Measurements from ENCODE around the gene SEMA5A.

DNA sequence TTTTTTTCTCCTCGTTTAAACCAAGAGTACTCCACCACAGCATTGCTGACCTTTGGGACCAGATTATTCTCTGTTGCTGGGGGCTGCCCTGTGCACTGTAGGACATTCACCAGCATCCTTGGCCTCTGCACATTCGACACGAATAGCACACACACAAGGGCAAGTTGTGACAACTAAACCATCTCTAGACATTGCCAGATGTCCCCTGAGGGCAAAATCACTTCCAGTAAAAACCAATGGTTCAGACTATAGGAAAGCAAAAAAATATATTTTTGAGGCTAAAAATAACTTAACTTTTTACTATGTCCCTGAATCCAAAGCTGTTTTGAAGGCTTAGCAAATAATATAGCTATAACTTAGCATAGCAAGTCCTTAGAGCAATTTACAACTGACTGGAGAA is 65.9 kb downstream of the SEMA5A start:
- no peak for TF ChIP-seq POLR2AphosphoS5 (IDR thresholded peaks at IDR 0.05; ENCODE audit: low read depth, low read length)
- TF ChIP-seq, protein P1, sequence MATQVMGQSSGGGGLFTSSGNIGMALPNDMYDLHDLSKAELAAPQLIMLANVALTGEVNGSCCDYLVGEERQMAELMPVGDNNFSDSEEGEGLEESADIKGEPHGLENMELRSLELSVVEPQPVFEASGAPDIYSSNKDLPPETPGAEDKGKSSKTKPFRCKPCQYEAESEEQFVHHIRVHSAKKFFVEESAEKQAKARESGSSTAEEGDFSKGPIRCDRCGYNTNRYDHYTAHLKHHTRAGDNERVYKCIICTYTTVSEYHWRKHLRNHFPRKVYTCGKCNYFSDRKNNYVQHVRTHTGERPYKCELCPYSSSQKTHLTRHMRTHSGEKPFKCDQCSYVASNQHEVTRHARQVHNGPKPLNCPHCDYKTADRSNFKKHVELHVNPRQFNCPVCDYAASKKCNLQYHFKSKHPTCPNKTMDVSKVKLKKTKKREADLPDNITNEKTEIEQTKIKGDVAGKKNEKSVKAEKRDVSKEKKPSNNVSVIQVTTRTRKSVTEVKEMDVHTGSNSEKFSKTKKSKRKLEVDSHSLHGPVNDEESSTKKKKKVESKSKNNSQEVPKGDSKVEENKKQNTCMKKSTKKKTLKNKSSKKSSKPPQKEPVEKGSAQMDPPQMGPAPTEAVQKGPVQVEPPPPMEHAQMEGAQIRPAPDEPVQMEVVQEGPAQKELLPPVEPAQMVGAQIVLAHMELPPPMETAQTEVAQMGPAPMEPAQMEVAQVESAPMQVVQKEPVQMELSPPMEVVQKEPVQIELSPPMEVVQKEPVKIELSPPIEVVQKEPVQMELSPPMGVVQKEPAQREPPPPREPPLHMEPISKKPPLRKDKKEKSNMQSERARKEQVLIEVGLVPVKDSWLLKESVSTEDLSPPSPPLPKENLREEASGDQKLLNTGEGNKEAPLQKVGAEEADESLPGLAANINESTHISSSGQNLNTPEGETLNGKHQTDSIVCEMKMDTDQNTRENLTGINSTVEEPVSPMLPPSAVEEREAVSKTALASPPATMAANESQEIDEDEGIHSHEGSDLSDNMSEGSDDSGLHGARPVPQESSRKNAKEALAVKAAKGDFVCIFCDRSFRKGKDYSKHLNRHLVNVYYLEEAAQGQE (IDR thresholded peaks at IDR 0.05; ENCODE audit: insufficient read depth in 1 of 2, low read depth in 2 of 2, low read length in 2 of 2): no peak
